Measurements from ENCODE around the gene ZBTB20.
A peak's percentile ranks its signal among the peaks of the same experiment; 100 is the strongest.

ZBTB20 gene

DNA sequence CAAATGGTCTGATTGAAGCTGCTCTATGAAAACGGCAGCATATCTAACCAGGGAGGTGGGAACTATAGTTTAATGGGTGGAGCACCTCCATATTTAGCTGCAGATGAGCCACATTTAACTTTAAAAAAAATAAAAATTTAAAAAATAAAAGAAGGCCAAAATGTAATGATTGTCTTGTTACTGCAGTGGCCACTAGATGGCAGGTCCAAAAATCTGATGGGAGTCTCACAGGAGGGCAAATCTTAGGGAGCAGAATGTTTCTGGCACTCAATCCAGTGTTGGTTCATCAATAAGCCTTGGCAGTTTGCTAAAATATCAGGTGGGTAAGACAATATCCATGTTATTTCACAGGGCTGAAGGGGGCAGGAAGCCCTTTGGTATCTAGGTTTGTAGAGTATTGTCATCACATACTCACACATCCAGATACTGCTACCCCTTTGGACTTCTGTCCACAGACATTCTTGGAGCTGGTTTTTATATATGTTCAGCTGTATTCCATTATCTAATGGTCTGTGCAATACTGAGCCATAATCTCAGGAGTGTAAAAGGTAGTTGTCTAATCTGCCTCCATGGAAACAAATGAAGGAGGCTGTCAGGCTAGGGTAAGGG, 619.9 kb downstream of the ZBTB20 start:
- TF ChIP-seq, protein P1, sequence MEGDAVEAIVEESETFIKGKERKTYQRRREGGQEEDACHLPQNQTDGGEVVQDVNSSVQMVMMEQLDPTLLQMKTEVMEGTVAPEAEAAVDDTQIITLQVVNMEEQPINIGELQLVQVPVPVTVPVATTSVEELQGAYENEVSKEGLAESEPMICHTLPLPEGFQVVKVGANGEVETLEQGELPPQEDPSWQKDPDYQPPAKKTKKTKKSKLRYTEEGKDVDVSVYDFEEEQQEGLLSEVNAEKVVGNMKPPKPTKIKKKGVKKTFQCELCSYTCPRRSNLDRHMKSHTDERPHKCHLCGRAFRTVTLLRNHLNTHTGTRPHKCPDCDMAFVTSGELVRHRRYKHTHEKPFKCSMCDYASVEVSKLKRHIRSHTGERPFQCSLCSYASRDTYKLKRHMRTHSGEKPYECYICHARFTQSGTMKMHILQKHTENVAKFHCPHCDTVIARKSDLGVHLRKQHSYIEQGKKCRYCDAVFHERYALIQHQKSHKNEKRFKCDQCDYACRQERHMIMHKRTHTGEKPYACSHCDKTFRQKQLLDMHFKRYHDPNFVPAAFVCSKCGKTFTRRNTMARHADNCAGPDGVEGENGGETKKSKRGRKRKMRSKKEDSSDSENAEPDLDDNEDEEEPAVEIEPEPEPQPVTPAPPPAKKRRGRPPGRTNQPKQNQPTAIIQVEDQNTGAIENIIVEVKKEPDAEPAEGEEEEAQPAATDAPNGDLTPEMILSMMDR (IDR thresholded peaks at IDR 0.05; ENCODE audit: control insufficient read depth, insufficient read depth, low read depth, low read length, missing control alignments): peak; percentile 64
- no peak for DNase-seq (ENCODE audit: low read depth)
- H3K4me3 ChIP-seq (ENCODE audit: control insufficient read depth, low read depth, low read length): no peak overlapping the region

DNA sequence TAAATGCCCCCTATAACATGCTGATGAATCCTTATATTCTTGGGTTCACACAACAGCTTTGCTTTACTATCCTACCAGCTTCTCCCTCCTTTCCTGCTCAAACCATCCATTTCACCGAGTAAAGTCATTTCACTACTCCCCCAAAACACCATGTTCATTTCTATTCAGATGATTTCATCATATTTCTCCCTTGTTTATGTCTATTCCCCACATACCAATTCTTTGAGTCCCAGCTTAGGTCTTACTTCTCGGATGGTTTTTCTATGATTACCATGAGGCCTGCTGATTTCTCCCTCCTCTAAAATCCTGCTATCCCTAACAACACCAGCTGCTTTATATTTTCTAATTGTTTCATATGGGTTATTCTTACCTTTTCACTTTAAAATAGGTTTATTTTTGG, 621.8 kb downstream of the ZBTB20 start:
- H3K4me3 ChIP-seq (ENCODE audit: control insufficient read depth, low read depth, low read length): no peak overlapping the region
- TF ChIP-seq, protein P1 (IDR thresholded peaks at IDR 0.05; ENCODE audit: control insufficient read depth, insufficient read depth, low read depth, low read length, missing control alignments): no peak
- DNase-seq (ENCODE audit: low read depth): no peak

DNA sequence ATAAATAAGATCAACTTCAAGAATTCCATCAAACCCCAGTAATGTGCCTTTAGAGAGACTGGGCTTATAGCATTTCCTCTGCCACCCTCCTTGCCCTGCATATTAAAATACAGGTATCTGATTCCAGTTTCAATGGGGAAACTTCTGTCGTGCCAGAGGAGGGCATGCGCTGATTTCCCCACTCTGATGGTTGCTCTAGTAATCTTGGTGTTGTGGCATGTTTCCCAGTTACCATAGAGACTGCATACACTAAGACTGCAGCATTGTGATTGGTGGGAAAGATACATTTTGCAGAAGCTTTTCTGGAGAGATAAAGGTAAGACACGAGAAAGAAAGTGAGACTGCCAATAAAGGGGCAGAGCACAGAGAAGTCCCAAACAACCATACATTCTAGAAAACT, 627.7 kb downstream of the ZBTB20 start:
- H3K4me3 ChIP-seq (ENCODE audit: control insufficient read depth, low read depth, low read length): no peak overlapping the region
- TF ChIP-seq, protein P1 (IDR thresholded peaks at IDR 0.05; ENCODE audit: control insufficient read depth, insufficient read depth, low read depth, low read length, missing control alignments): no peak
- no peak for DNase-seq (ENCODE audit: low read depth)

DNA sequence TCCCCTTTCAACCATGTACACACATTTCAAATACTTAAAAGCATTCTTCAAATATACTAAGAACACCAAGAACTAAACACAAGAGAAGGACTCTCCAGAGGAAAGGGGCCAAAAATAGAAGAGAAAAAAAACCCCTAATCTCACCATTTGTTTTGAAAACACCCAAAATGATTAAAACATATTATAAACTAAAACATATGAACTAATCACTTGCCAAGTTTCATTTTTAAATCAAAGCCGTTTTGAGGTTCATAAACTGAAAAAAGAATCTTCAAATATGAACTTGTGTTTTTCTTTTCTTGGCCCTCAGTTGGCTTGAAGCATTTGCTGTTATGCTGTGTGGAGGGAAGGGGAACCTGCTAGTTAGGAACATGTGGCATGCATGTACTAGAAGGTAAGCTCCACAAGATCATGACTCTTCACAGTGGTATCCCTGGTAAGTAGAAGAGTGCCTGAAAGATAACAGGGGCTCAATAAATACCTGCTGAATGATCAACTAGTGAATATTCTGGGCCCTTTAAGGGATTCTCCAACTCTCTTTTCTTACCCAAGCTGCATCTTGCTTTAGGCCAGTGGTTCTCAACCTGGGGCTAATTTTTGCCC, 628.8 kb downstream of the ZBTB20 start:
- no peak overlapping the region for H3K4me3 ChIP-seq (ENCODE audit: control insufficient read depth, low read depth, low read length)
- no peak for DNase-seq (ENCODE audit: low read depth)
- TF ChIP-seq, protein P1 (IDR thresholded peaks at IDR 0.05; ENCODE audit: control insufficient read depth, insufficient read depth, low read depth, low read length, missing control alignments): no peak

DNA sequence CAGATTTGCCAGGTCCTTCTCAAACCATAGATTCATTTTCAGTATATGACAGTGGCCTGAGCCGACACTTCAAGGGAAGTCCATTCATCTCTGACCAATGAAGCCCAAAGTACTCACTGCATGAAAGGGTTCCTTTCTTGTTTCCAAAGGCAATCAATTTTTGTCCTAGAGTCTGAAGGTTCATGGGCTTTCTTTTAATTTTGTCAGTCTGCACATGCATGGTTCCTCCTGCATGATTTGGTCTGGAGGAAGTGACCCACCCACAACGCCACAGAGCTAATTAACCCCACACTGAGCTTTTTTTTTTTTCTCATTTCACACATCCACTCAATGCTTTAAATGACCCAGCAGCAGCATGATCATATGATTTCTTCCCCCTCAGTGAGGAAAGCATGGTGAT, 636.9 kb downstream of the ZBTB20 start:
- TF ChIP-seq, protein P1 (IDR thresholded peaks at IDR 0.05; ENCODE audit: control insufficient read depth, insufficient read depth, low read depth, low read length, missing control alignments): no peak
- no peak overlapping the region for H3K4me3 ChIP-seq (ENCODE audit: control insufficient read depth, low read depth, low read length)
- no peak for DNase-seq (ENCODE audit: low read depth)

DNA sequence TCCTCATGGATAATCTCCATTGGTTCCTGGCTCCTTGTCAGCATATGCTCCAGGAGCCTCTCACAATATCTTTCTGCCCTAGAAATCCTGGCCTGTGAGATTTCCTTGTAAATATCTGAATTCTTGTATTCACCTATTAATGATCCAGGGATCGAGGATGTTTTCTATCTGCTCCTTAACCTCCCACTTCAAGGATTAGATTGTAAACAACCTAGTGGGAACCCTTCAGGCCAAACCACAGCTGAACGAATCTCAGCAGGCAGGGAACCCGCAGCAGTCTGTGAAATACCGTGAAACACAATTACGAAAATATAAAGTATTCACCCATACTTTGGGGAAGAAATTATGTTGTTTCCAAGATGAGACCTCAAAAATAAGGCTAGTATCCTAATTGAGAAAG, 637.3 kb downstream of the ZBTB20 start:
- TF ChIP-seq, protein P1 (IDR thresholded peaks at IDR 0.05; ENCODE audit: control insufficient read depth, insufficient read depth, low read depth, low read length, missing control alignments): no peak
- no peak for DNase-seq (ENCODE audit: low read depth)
- no peak overlapping the region for H3K4me3 ChIP-seq (ENCODE audit: control insufficient read depth, low read depth, low read length)
